Erythroblast (primary cell): ENCODE results near the gene ZCWPW2.

ENCODE experiments used
- DNase-seq, 2 experiments: peaks; one replicate each; lab custom pipeline; 2025; lab: John Stamatoyannopoulos, UW
- GATA1 ChIP-seq: IDR thresholded peaks from 2 replicates; pipeline ENCODE4 v1.6.1; 2011; ENCODE audit warnings: low read depth, mild to moderate bottlenecking, control low read depth, low read length, moderate library complexity
- POLR2A ChIP-seq: IDR thresholded peaks from 2 replicates; pipeline ENCODE4 v1.6.1; 2011; ENCODE audit warnings: mild to moderate bottlenecking, low read length

Gene ZCWPW2

GRCh38 chr3:28348629-28349468 is at the start of gene ZCWPW2, which contains the start of gene AZI2:
ZCWPW2 (plus strand) TSS chr3:28348721; CDS start chr3:28413069, 64,348 bp downstream.
AZI2 (minus strand) TSS chr3:28348824; CDS start chr3:28340617, 8,207 bp downstream.
- TF ChIP-seq POLR2A (peak; percentile 85), GATA1 (no peak)
- DNase-seq, result peak; percentile 96 to 97

GRCh38 chr3:28299705-28300104 is 48.8 kb upstream of the ZCWPW2 start:
- TF ChIP-seq GATA1 (no peak), POLR2A (no peak)
- no peak for DNase-seq

GRCh38 chr3:28300345-28300962 is 48.1 kb upstream of the ZCWPW2 start:
- TF ChIP-seq POLR2A, result no peak
- TF ChIP-seq GATA1, result no peak
- DNase-seq, result no peak

GRCh38 chr3:28301688-28302087 is 46.8 kb upstream of the ZCWPW2 start:
- no peak for DNase-seq
- TF ChIP-seq POLR2A (no peak), GATA1 (no peak)

GRCh38 chr3:28308196-28308595 is 40.3 kb upstream of the ZCWPW2 start:
- no peak for TF ChIP-seq POLR2A
- TF ChIP-seq GATA1, result no peak
- peak in 1 of 2 experiments; percentile 4 for DNase-seq

- TF ChIP-seq POLR2A, result no peak
- TF ChIP-seq GATA1, result no peak
- DNase-seq, result no peak
Observed at GRCh38 chr3:28315711-28316110, 32.8 kb upstream of the ZCWPW2 start.

GRCh38 chr3:28316226-28316625 is 32.3 kb upstream of the ZCWPW2 start:
- TF ChIP-seq POLR2A, result no peak
- TF ChIP-seq GATA1, result no peak
- no peak for DNase-seq

GRCh38 chr3:28317438-28318022 is 31.0 kb upstream of the ZCWPW2 start:
- DNase-seq, result peak; percentile 52 to 71
- no peak for TF ChIP-seq GATA1
- TF ChIP-seq POLR2A, result no peak

GRCh38 chr3:28320981-28321380 is 27.5 kb upstream of the ZCWPW2 start:
- TF ChIP-seq GATA1 (no peak), POLR2A (no peak)
- DNase-seq, result no peak

- no peak for DNase-seq
- TF ChIP-seq GATA1, result no peak
- no peak for TF ChIP-seq POLR2A
Observed at GRCh38 chr3:28322464-28322863, 26.1 kb upstream of the ZCWPW2 start.

GRCh38 chr3:28326458-28326926 is 22.0 kb upstream of the ZCWPW2 start:
- DNase-seq, result no peak

GRCh38 chr3:28328188-28329151 is 20.1 kb upstream of the ZCWPW2 start:
- DNase-seq, result peak; percentile 22 to 59
- TF ChIP-seq GATA1, result no peak
- TF ChIP-seq POLR2A, result no peak

More at GRCh38 chr3:28326458-28326926, 22.0 kb upstream of the ZCWPW2 start:
- no peak for TF ChIP-seq POLR2A
- no peak for TF ChIP-seq GATA1

- DNase-seq, result no peak
Observed at GRCh38 chr3:28334552-28334951, 14.0 kb upstream of the ZCWPW2 start.

More at GRCh38 chr3:28334552-28334951, 14.0 kb upstream of the ZCWPW2 start:
- TF ChIP-seq POLR2A (no peak), GATA1 (no peak)
